Measurements from ENCODE around the gene SNRPE.

DNA sequence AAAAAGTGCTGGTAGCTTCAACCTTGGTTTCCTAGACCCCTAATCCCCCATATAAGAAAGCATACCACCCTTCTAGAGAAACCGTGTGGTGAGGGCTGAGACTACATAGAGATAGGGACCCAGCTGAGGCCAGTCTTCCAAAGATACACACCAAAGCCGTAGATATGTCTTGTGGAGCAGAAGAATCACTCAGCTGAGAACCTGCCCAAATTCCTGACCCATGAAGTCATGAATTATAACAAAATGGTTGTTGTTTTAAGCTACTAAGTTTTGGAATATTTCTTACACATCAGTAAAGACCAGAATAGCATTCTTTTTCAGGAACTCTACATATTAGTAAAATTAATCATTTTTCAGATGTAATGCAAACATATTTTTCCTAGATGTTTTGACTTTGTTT lies 3.3 kb upstream of the SNRPE start:
- TF ChIP-seq CTCF (IDR thresholded peaks at IDR 0.05) (no peak), POLR2A (IDR thresholded peaks at IDR 0.05) (no peak)
